Left lung (tissue), 10 donors: Measurements from ENCODE around the gene MAP1LC3B2. TPM values are rescaled to one million over a fixed set of nuclear protein-coding genes. Genes with fewer than 3 reads are reported as not detected.
"Not testable (repeated sequence)": the region's sequence is repeated elsewhere in the genome, so short reads cannot be mapped to it uniquely, and the experiment has no call there.

Experiments
- ATAC-seq: fragments of 200-7000 bp; cut with Tn5 transposase; one replicate; pipeline ENCODE4 v1.9.1; 2020; ENCODE audit warnings: moderate library complexity
- DNase-seq, 4 donors: peaks; one replicate each; pipeline ENCODE4 v3.0.0-alpha.2; 2013 to 2020
- H3K27ac ChIP-seq, 2 donors: fragments of 200-600 bp; sonication (generic) in 1 of 2; one replicate each; pipeline versions ENCODE4 v1.5.0 to v1.8.0; 2020 to 2021
- H3K27me3 ChIP-seq, 2 donors: fragments of 200-600 bp; sonication (generic) in 1 of 2; one replicate each; pipeline versions ENCODE4 v1.5.0 to v1.8.0; 2020 to 2021
- H3K36me3 ChIP-seq, 2 donors: fragments of 200-600 bp; sonication (generic) in 1 of 2; one replicate each; pipeline versions ENCODE4 v1.5.0 to v1.8.0; 2020 to 2021
- H3K4me1 ChIP-seq, 2 donors: fragments of 200-600 bp; one replicate each; pipeline ENCODE4 v1.8.0; 2021
- H3K4me3 ChIP-seq, 2 donors: fragments of 200-600 bp; sonication (generic) in 1 of 2; one replicate each; pipeline versions ENCODE4 v1.5.0 to v1.8.0; 2020 to 2021; ENCODE audit warnings: mild to moderate bottlenecking in 1 of 2
- H3K9me3 ChIP-seq, 2 donors: fragments of 200-600 bp; sonication (generic) in 1 of 2; one replicate each; pipeline versions ENCODE4 v1.5.0 to v1.8.0; 2020 to 2021
- intact Hi-C, 2 donors: fragments of 100-400 bp; cut with DNase I; formaldehyde crosslinking; loops; one replicate each; pipeline versions ENCODE4 v1.11.2 to v1.14.2; 2022
- polyA plus RNA-seq, 6 donors: library from polyadenylated mRNA; unstranded; fragments of 120-200 nt; gene quantifications; one replicate each; pipeline ENCODE4 v1.2.1, GENCODE V29; 2013; ENCODE audit not compliant: insufficient read length in 6 of 6
- total RNA-seq, 2 donors: library from RNA; stranded (reverse); fragmentation: NEBNext Ultra II Directional; extraction: Animal tissue kit (Norgen Biotek cat#: 25700); gene quantifications; one replicate each; pipeline ENCODE4 v1.2.1, GENCODE V29; 2021
- TF ChIP-seq, protein P1 (sequence below), 2 donors: fragments of 200-600 bp; sonication (generic) in 1 of 2; IDR thresholded peaks; one replicate each; pipeline versions ENCODE4 v1.5.0 to v1.8.0; 2021; ENCODE audit warnings: antibody characterized with exemption in 2 of 2
- donor health status: DM: no; HTN: yes; CAD: no.
- donor health status: DM: no; HTN: no; CAD: no.

MAP1LC3B2 gene
- total and polyA plus RNA-seq, 8 donors, result 1.5 to 10.5 (median 5.5) TPM; not detected in 1

DNA sequence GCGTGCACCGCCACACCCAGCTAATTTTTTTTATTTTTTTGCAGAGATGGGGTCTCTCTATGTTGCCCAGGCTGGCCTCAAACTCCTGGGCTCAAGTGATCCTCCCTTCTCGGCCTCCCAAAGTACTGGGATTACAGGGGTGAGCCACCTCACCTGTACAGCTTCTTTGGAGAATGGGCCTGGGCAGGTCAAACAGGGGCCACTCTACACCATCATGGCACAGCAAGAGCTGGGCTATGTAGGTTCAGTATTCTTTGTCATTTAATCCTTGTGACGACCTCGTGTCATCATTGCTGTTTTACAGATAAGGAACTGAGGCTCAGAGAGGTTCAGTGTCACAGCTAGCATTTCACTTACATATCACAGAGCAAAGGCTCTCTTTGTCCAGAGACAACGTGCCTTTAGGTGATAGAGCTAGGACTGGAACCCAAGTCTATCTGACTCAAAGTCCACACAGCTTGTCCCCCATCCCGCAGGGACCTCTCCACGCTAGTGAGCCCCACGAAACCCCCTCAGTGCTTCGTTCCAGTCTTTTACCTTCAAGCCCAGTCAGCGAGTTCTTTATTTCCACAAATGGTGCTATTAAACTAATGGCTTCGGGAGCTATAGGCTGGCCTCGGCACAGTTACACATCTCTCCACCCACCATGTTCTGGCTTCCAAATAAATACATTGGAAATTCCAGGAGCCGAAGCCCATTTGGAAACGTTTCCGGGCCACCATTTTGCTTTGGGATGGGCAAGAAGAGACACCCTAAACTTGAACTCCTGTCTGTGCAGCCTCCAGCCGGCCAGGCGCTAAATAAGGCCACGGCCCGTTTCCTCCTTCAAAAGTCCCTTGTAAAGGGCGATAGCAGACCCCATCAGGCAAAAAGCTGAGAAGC, 660 bp upstream of the MAP1LC3B2 start:
- peaks cover 0 to 3% of the 10 kb centered on the region in 2 donors for H3K9me3 ChIP-seq
- DNase-seq (no peak), ATAC-seq (no peak)
- H3K4me3 ChIP-seq, result peak overlapping the region in 1 of 2 donors; percentile 19
- intact Hi-C loops, result no loop called here
- no peaks in the 10 kb centered on the region for H3K27me3 ChIP-seq
- H3K4me1 ChIP-seq, result peaks cover 0 to 41% of the 10 kb centered on the region in 2 donors
- TF ChIP-seq, protein P1, sequence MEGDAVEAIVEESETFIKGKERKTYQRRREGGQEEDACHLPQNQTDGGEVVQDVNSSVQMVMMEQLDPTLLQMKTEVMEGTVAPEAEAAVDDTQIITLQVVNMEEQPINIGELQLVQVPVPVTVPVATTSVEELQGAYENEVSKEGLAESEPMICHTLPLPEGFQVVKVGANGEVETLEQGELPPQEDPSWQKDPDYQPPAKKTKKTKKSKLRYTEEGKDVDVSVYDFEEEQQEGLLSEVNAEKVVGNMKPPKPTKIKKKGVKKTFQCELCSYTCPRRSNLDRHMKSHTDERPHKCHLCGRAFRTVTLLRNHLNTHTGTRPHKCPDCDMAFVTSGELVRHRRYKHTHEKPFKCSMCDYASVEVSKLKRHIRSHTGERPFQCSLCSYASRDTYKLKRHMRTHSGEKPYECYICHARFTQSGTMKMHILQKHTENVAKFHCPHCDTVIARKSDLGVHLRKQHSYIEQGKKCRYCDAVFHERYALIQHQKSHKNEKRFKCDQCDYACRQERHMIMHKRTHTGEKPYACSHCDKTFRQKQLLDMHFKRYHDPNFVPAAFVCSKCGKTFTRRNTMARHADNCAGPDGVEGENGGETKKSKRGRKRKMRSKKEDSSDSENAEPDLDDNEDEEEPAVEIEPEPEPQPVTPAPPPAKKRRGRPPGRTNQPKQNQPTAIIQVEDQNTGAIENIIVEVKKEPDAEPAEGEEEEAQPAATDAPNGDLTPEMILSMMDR (IDR thresholded peaks at IDR 0.05), result no peak
- H3K27ac ChIP-seq, result peak overlapping the region; percentile 58 to 96
- H3K36me3 ChIP-seq, result no peaks in the 10 kb centered on the region

DNA sequence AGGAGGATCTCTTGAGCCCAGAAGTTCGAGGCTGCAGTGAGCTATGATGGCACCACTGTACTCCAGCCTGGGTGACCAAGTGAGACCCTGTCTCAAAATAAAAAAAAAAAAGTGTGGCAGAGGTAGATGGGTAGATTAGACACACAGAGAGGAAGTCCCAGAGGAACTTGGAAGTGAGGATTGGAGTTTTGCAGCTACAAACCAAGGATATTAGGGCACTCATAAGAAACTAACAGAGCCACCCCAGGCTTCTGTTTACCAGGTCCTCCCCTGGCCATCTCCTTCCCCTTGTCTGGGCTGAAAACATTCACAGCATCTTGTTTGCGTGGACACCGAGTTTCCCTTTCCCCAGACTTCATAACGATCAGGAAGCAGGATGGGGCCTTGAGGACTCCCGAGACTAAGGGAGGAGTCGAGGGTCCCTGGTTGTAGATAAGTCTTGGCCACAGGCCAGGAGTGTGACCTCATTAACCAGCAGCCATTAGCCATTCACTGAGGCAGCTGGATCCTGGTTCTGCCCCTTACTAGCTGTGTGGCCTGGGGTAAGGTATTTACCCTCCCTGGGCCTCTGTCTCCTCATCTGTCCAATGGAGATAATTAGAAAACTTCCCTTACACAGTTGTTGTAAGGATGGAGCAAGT, 2.1 kb downstream of the MAP1LC3B2 start:
- TF ChIP-seq, protein P1 (IDR thresholded peaks at IDR 0.05), result no peak
- H3K4me3 ChIP-seq, result no peak overlapping the region
- peaks cover 0 to 41% of the 10 kb centered on the region in 2 donors for H3K4me1 ChIP-seq
- intact Hi-C loops, result no loop called here
- H3K27me3 ChIP-seq, result no peaks in the 10 kb centered on the region
- no peak overlapping the region for H3K27ac ChIP-seq
- peaks cover 0 to 18% of the 10 kb centered on the region in 2 donors for H3K9me3 ChIP-seq
- no peak for DNase-seq
- H3K36me3 ChIP-seq, result no peaks in the 10 kb centered on the region
- ATAC-seq, result no peak

DNA sequence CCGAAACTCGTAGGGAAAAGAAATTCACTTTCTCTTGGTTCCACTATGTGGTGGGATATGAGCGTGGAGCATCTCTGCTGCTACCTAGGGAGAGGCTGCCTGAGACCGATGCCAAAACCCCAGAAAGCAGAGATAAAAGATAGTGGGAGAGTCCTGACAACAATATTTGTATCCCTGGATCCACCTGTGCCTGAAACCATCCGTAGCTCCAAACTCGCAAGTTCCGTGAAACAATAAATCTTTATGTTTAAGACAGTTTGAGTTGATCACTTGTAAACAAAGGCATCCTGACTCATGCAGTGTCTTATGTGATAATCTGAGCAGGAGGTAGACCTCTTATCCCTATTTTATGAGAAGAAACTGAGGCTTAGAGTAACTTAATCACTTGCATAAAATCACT, 2.9 kb downstream of the MAP1LC3B2 start:
- peaks cover 0 to 40% of the 10 kb centered on the region in 2 donors for H3K4me1 ChIP-seq
- TF ChIP-seq, protein P1 (IDR thresholded peaks at IDR 0.05), result no peak
- peaks cover 0 to 18% of the 10 kb centered on the region in 2 donors for H3K9me3 ChIP-seq
- no peak for DNase-seq
- ATAC-seq, result no peak
- intact Hi-C loops, result no loop called here
- no peaks in the 10 kb centered on the region for H3K36me3 ChIP-seq
- no peak overlapping the region for H3K27ac ChIP-seq
- no peak overlapping the region for H3K4me3 ChIP-seq
- no peaks in the 10 kb centered on the region for H3K27me3 ChIP-seq

DNA sequence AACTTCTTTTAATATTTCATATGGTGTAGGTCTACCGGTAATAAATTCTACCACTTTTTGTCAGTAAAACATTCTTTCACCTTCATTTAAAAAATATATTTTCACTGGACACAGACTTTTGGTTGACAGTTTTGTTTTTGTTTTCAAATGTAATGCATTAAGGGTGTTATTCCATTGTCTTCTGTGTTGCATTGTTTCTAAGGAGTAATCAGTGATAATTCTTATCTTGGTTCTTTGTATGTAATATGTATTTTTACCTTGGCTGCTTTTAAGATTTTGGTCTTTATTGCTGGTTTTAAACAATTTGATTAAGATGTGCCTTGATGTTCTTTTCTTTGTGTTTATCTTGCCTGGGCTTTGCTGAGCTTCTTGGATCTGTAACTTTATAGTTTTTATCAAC, 4.1 kb downstream of the MAP1LC3B2 start:
- Histone ChIP-seq H3K4me3 (no peak overlapping the region), H3K27ac (no peak overlapping the region), H3K9me3 (peaks cover 0 to 18% of the 10 kb centered on the region in 2 donors), H3K36me3 (no peaks in the 10 kb centered on the region), H3K27me3 (no peaks in the 10 kb centered on the region), H3K4me1 (peaks cover 0 to 29% of the 10 kb centered on the region in 2 donors)
- no peak for ATAC-seq
- TF ChIP-seq, protein P1 (IDR thresholded peaks at IDR 0.05), result no peak
- DNase-seq, result no peak
- intact Hi-C loops, result no loop called here

DNA sequence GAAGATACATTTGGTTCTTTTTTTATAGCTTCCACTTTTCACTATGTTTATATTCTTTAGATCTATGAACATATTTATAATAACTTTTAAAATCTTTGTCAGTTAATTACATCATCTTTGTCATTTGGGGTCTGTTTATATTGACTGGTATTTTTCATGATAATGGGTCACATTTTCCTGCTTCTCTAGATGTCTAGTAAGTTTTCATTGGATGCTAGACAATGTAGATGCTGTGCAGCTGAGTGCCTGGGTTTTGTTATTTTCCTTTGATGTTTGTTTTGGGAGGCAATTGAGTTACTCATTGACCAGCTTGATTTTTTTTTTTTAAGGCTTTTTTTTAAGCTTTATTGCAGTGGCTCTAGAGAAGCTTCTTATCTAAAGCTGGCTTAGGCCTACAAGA, 4.9 kb downstream of the MAP1LC3B2 start:
- intact Hi-C loops, result no loop called here
- no peaks in the 10 kb centered on the region for H3K27me3 ChIP-seq
- DNase-seq (no peak), ATAC-seq (no peak)
- TF ChIP-seq, protein P1 (IDR thresholded peaks at IDR 0.05), result no peak
- H3K9me3 ChIP-seq, result peaks cover 0 to 18% of the 10 kb centered on the region in 2 donors
- no peaks in the 10 kb centered on the region for H3K36me3 ChIP-seq
- peaks cover 0 to 21% of the 10 kb centered on the region in 2 donors for H3K4me1 ChIP-seq
- H3K4me3 ChIP-seq, result no peak overlapping the region
- H3K27ac ChIP-seq, result no peak overlapping the region

DNA sequence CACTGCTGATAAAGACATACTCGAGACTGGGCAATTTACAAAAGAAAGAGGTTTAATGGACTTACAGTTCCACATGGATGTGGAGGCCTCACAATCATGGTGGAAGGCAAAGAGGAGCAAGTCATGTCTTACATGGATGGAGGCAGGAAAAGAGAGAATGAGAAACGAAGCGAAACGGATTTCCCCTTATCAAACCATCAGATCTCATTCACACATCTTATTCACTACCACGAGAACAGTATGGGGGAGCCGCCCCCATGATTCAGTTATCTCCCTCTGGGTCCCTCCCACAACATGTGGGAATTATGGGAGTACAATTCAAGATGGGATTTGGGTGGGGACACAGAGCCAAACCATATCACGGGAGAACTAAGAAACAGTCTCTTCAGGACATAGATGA, 6.0 kb downstream of the MAP1LC3B2 start:
- intact Hi-C loops, result not testable (repeated sequence)

More for the DNA sequence above, 6.0 kb downstream of the MAP1LC3B2 start:
- H3K9me3 ChIP-seq, result peaks cover 0 to 18% of the 10 kb centered on the region in 2 donors
- not testable (repeated sequence) for H3K27me3 ChIP-seq, H3K27ac ChIP-seq, H3K4me3 ChIP-seq, H3K36me3 ChIP-seq, H3K4me1 ChIP-seq, ATAC-seq, DNase-seq
